Natural killer cell (primary cell): Measurements from ENCODE around the gene GTF3C2. TPM values are rescaled to one million over a fixed set of nuclear protein-coding genes. Genes with fewer than 3 reads are reported as not detected.

Source experiments
- ATAC-seq, 3 donors: fragments of 150-1000 bp in 2 of 3; fragments of 200-7000 bp in 1 of 3; cut with Tn5 transposase; 1 replicate in 1 of 3; 2 replicates in 2 of 3; pipeline ENCODE4 v1.10.0; 2021; ENCODE audit warnings: mild to moderate bottlenecking in 2 of 3, moderate library complexity in 2 of 3
- DNase-seq, 2 donors: peaks; one replicate each; pipeline versions ENCODE4 v3.0.0 to v3.0.0-alpha.2; 2013 to 2021; ENCODE audit warnings: mixed read lengths in 1 of 2
- H3K27ac ChIP-seq: one replicate; pipeline ENCODE4 v1.5.1; 2013; ENCODE audit warnings: mild to moderate bottlenecking, low read length
- H3K27me3 ChIP-seq: one replicate; pipeline ENCODE4 v1.6.1; 2013; ENCODE audit warnings: low read length; ENCODE audit not compliant: control insufficient read depth, insufficient read depth
- H3K36me3 ChIP-seq: one replicate; pipeline ENCODE4 v1.6.1; 2013; ENCODE audit warnings: low read length; ENCODE audit not compliant: control insufficient read depth, insufficient read depth
- H3K4me1 ChIP-seq: one replicate; pipeline ENCODE4 v1.6.1; 2013; ENCODE audit warnings: low read length; ENCODE audit not compliant: control insufficient read depth, insufficient read depth
- H3K4me3 ChIP-seq: one replicate; pipeline ENCODE4 v1.5.1; 2013; ENCODE audit warnings: low read length
- H3K9me3 ChIP-seq: one replicate; pipeline ENCODE4 v1.6.1; 2013; ENCODE audit warnings: low read length; ENCODE audit not compliant: control insufficient read depth, insufficient read depth
- H3K27ac Mint-ChIP-seq, 2 donors: one replicate each; pipeline ENCODE4 v1.8.0; 2022; ENCODE audit warnings: mild to moderate bottlenecking in 2 of 2, mixed read lengths in 2 of 2, moderate library complexity in 1 of 2
- H3K27me3 Mint-ChIP-seq, 2 donors: one replicate each; pipeline ENCODE4 v1.8.0; 2022; ENCODE audit warnings: low read depth in 2 of 2, mixed read lengths in 2 of 2
- H3K36me3 Mint-ChIP-seq: one replicate; pipeline ENCODE4 v1.8.0; 2022; ENCODE audit warnings: mixed read lengths
- H3K4me1 Mint-ChIP-seq, 2 donors: one replicate each; pipeline ENCODE4 v1.8.0; 2022; ENCODE audit warnings: mixed read lengths in 2 of 2
- H3K4me3 Mint-ChIP-seq: one replicate; pipeline ENCODE4 v1.8.0; 2022; ENCODE audit warnings: mild to moderate bottlenecking, moderate library complexity, mixed read lengths
- H3K9me3 Mint-ChIP-seq, 2 donors: one replicate each; pipeline ENCODE4 v1.8.0; 2022; ENCODE audit warnings: mixed read lengths in 2 of 2
- WGBS: methylation state at CpG from one replicate; pipeline ENCODE4 v1.1.7; 2013; ENCODE audit warnings: missing lambda C conversion rate; ENCODE audit not compliant: insufficient coverage; 5-methylcytosine and 5-hydroxymethylcytosine counted together
- intact Hi-C: fragments of 100-400 bp; cut with micrococcal nuclease; formaldehyde crosslinking; loops from one replicate; pipeline ENCODE4 v1.14.2; 2022
- total RNA-seq, 4 donors: library from RNA; stranded (reverse); fragments of 120-200 nt in 1 of 4; gene quantifications; one replicate each; pipeline versions ENCODE4 v1.2.3 to v1.2.4, GENCODE V29; 2013 to 2022
- TF ChIP-seq, protein P1 (sequence below): fragments of 200-600 bp; IDR thresholded peaks from one replicate; pipeline ENCODE4 v1.8.0; 2022; ENCODE audit warnings: antibody characterized with exemption

The GTF3C2 gene
- total RNA-seq, 3 donors from 2014 or later (not counting 1 experiment from before 2014, with no cell fraction given), result 56.1 to 68.7 (median 59.7) TPM

DNA sequence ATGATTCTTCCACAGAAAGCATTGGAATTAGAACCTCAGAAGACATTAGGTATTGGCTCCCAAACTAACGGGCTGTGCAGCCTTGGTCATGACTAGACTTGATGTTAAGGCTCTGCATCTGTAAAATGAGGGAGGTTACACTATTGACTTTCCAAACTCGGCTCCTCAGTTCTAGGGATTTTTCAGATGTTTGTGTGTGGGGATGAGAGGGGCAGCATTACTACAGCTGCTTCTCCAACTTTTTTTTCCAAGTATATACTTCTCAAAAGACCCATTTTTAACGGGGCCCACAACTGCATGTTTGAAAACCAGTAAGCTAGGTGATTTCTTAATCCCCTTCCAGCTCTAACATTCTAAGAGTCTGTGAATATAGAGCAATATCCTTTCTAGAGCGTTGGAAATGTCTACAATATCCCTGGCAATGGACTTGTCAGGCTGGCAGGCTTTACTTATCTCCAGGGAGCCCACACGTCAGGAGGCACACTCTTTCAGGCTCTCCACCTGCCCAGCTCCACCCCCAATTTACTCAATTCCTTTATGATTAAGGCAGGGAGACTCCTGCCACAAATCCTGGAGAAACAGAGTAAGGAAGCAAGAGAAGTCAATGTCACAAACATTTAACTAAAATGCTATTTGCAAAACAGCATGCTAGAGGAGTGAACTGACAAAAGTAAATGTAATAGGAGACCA is 32.8 kb downstream of the GTF3C2 start:
- no peak for ATAC-seq
- no peaks in the 10 kb centered on the region for H3K27me3 ChIP-seq
- WGBS, result 60% methylated on average over 4 of the region's 5 CpGs

DNA sequence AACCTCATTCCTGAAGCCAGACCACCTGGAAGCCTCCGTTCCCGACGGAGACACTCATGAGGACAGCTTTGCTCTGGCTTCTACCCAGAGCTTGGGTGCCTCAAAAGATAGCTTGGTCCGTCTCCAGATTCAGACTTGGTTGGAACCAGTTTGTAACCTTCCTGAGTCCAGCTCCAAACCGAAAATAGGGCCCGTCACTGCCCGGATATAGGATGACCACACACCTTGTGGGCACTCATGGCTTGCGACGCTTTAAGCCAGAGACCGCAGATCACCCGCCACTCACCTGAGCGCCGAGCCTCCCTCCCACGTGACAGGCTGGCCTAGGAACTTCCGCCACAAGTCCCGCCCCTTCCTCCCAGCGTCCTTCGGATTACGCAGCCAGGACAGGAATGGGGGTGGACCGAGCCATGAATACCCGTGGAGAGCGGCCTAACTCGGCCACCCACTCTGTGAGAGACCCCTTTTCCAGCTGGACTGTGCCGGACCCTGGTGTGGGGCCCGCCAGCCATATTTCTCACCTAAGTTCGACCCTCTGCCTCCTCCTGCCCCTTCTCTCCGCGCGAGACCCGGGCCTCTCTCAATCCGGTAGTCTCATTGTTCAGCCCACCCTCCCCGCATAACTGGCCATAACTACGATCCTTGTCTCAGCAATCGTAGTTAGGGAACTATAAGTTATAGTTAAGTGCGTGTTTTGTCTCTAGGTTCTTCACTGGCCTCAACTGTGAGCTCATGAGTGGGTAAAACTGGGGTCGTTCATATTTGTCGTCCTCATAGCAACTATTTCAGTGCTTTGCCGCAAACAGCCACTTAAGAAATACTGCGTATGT is 33.6 kb downstream of the GTF3C2 start, which contains the start of gene MPV17:
MPV17 (minus strand) TSS at position 332 of the 830 bp plus-strand sequence. CDS start 580 bp downstream, outside the sequence.
- peaks cover 16% of the 10 kb centered on the region for H3K36me3 ChIP-seq
- H3K4me1 ChIP-seq, result peaks cover 18% of the 10 kb centered on the region
- H3K4me3 Mint-ChIP-seq, result peak within 1 kb of the TSS; percentile 99
- WGBS, result under 1% methylated on average over 38 of the region's 39 CpGs
- TF ChIP-seq, protein P1, sequence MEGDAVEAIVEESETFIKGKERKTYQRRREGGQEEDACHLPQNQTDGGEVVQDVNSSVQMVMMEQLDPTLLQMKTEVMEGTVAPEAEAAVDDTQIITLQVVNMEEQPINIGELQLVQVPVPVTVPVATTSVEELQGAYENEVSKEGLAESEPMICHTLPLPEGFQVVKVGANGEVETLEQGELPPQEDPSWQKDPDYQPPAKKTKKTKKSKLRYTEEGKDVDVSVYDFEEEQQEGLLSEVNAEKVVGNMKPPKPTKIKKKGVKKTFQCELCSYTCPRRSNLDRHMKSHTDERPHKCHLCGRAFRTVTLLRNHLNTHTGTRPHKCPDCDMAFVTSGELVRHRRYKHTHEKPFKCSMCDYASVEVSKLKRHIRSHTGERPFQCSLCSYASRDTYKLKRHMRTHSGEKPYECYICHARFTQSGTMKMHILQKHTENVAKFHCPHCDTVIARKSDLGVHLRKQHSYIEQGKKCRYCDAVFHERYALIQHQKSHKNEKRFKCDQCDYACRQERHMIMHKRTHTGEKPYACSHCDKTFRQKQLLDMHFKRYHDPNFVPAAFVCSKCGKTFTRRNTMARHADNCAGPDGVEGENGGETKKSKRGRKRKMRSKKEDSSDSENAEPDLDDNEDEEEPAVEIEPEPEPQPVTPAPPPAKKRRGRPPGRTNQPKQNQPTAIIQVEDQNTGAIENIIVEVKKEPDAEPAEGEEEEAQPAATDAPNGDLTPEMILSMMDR, result no peak
- DNase-seq (peak; percentile 79 to 93), ATAC-seq (peak; percentile 96 to 98 (median 96))
- peak within 1 kb of the TSS; percentile 88 for H3K27ac ChIP-seq
- no peaks in the 10 kb centered on the region for H3K27me3 Mint-ChIP-seq
- H3K27me3 ChIP-seq, result no peaks in the 10 kb centered on the region
- peak within 1 kb of the TSS; percentile 79 for H3K4me3 ChIP-seq
- H3K9me3 ChIP-seq, result no peaks in the 10 kb centered on the region
- H3K4me1 Mint-ChIP-seq, result peaks cover 18 to 23% of the 10 kb centered on the region in 2 donors
- H3K27ac Mint-ChIP-seq, result peak within 1 kb of the TSS; percentile 98 to 99
- no peaks in the 10 kb centered on the region for H3K9me3 Mint-ChIP-seq
- intact Hi-C loops, result loop anchor here (1.0 kb wide), 1 partner anchor 33 kb away; the partner anchor contains the start of gene GTF3C2
- H3K36me3 Mint-ChIP-seq, result peaks cover 10% of the 10 kb centered on the region

More for the DNA sequence above, 32.8 kb downstream of the GTF3C2 start:
- Histone ChIP-seq H3K36me3 (peaks cover 22% of the 10 kb centered on the region), H3K4me1 (peaks cover 18% of the 10 kb centered on the region), H3K4me3 (peak overlapping the region; percentile 79), H3K27ac (peak overlapping the region; percentile 88), H3K9me3 (no peaks in the 10 kb centered on the region)
- Mint-ChIP-seq H3K9me3 (no peaks in the 10 kb centered on the region), H3K4me3 (peak overlapping the region; percentile 99), H3K27ac (peak overlapping the region; percentile 98 to 99), H3K4me1 (peaks cover 18 to 23% of the 10 kb centered on the region in 2 donors), H3K36me3 (peaks cover 18% of the 10 kb centered on the region), H3K27me3 (no peaks in the 10 kb centered on the region)
- TF ChIP-seq, protein P1, result no peak
- intact Hi-C loops, result loop anchor here (1.0 kb wide), 1 partner anchor 33 kb away; the partner anchor contains the start of gene GTF3C2
- no peak for DNase-seq

DNA sequence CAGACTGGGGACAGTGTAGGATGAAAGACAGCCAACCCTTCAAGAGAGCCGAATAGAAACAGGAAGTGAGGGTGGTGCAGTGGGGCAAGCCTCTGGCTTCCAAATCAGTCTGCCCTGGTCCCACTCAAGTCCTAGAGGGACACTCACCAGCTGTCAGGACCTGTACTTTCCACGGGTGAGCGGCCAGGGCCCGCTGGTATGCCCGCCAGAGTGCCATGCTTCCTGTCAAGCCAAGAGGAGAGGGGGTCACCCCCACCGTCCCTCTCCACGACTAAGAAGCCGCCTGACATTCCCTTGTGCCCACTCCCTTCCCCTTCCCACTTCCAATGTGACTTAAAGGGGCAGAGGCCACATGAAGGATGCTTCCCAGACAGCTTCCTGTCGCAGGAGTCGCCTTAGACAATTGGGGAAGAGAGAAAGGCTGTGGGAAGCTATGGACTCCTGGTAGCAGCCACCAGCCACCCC is 34.2 kb downstream of the GTF3C2 start:
- Mint-ChIP-seq H3K27ac (peak overlapping the region; percentile 98 to 99), H3K27me3 (no peaks in the 10 kb centered on the region), H3K9me3 (no peaks in the 10 kb centered on the region), H3K4me1 (peaks cover 18 to 23% of the 10 kb centered on the region in 2 donors), H3K36me3 (peaks cover 7% of the 10 kb centered on the region), H3K4me3 (peak overlapping the region; percentile 99)
- H3K4me3 ChIP-seq, result peak overlapping the region; percentile 79
- H3K36me3 ChIP-seq, result peaks cover 13% of the 10 kb centered on the region
- TF ChIP-seq, protein P1, result no peak
- peak overlapping the region; percentile 88 for H3K27ac ChIP-seq
- H3K4me1 ChIP-seq, result peaks cover 18% of the 10 kb centered on the region
- no peaks in the 10 kb centered on the region for H3K9me3 ChIP-seq
- H3K27me3 ChIP-seq, result no peaks in the 10 kb centered on the region
- 1% methylated on average over 10 of the region's 10 CpGs for WGBS
- peak in 1 of 2 donors; percentile 29 for DNase-seq
- ATAC-seq, result peak; percentile 17 to 22 (median 22)
- intact Hi-C loops, result no loop called here
